OCI-LY3 (cell line): ENCODE results near the gene SPRED1.

Experiments used
- H2AFZ ChIP-seq: fragments of 200-600, 300-600 bp; shearing (Covaris generic); 2 replicates; pipeline ENCODE4 v1.6.0; 2014; ENCODE audit warnings: antibody characterized with exemption, low read depth, low read length
- H3K27ac ChIP-seq: fragments of 200-600, 300-600 bp; sonication (generic); 2 replicates; pipeline ENCODE4 v1.5.1; 2014; ENCODE audit warnings: mild to moderate bottlenecking, low read length, moderate library complexity, mixed read lengths
- H3K27me3 ChIP-seq: fragments of 200-600, 300-600 bp; sonication (generic); 2 replicates; pipeline ENCODE4 v1.6.1; 2014; ENCODE audit warnings: low read depth, low read length, mixed read lengths
- H3K36me3 ChIP-seq: fragments of 200-600, 300-600 bp; sonication (generic); replicated peaks from 2 replicates; pipeline ENCODE3; 2014; ENCODE audit warnings: low read depth, low read length, mixed read lengths
- H3K4me1 ChIP-seq: fragments of 300-600, 200-600 bp; sonication (generic); 2 replicates; pipeline ENCODE4 v1.6.1; 2014; ENCODE audit warnings: low read length, mixed read lengths
- H3K4me2 ChIP-seq: fragments of 200-600, 300-600 bp; sonication (generic); 2 replicates; pipeline ENCODE4 v1.6.1; 2014; ENCODE audit warnings: low read length, mixed read lengths
- H3K4me3 ChIP-seq: fragments of 300-600, 200-600 bp; sonication (generic); 2 replicates; pipeline ENCODE4 v1.5.1; 2014; ENCODE audit warnings: antibody characterized with exemption, mild to moderate bottlenecking, low read length, moderate library complexity
- H3K79me2 ChIP-seq: fragments of 300-600, 200-600 bp; shearing (Covaris generic); 2 replicates; pipeline ENCODE4 v1.6.1; 2014; ENCODE audit warnings: mild to moderate bottlenecking, low read length, mixed read lengths
- H3K9ac ChIP-seq: fragments of 300-600, 200-600 bp; shearing (Covaris generic); 2 replicates; pipeline ENCODE4 v1.6.0; 2014; ENCODE audit warnings: mild to moderate bottlenecking, low read length, moderate library complexity
- H3K9me3 ChIP-seq: fragments of 200-600, 300-600 bp; shearing (Covaris generic); 2 replicates; pipeline ENCODE4 v1.6.1; 2014; ENCODE audit warnings: low read length, mixed read lengths; ENCODE audit not compliant: insufficient read depth
- H4K20me1 ChIP-seq: fragments of 200-600, 300-600 bp; sonication (generic); 2 replicates; pipeline ENCODE4 v1.6.1; 2016; ENCODE audit warnings: low read length, mixed read lengths; ENCODE audit not compliant: insufficient read depth
- CTCF ChIP-seq: fragments of 200-600, 300-600 bp; sonication (generic); IDR thresholded peaks from 2 replicates; pipeline ENCODE4 v1.5.1; 2014; ENCODE audit warnings: antibody characterized with exemption, low read length, low read depth
- EZH2phosphoT487 ChIP-seq: fragments of 200-600 bp; shearing (Covaris generic); IDR thresholded peaks from 2 replicates; pipeline ENCODE4 v1.6.1; 2018; ENCODE audit warnings: antibody characterized with exemption, mixed run types, low read depth

Gene SPRED1

GRCh38 chr15:38323895-38324294, 71.3 kb downstream of the SPRED1 start:
- no peaks in the 10 kb centered on the region for H3K27me3 ChIP-seq
- H3K79me2 ChIP-seq: no peaks in the 10 kb centered on the region
- TF ChIP-seq CTCF (no peak), EZH2phosphoT487 (no peak)
- H3K27ac ChIP-seq: no peak overlapping the region
- no peaks in the 10 kb centered on the region for H3K4me1 ChIP-seq
- no peaks in the 10 kb centered on the region for H3K9me3 ChIP-seq
- H3K4me2 ChIP-seq: no peak overlapping the region
- peaks cover 12% of the 10 kb centered on the region for H3K36me3 ChIP-seq
- no peaks in the 10 kb centered on the region for H4K20me1 ChIP-seq
- no peak overlapping the region for H3K4me3 ChIP-seq
- H3K9ac ChIP-seq: no peak overlapping the region
- H2AFZ ChIP-seq: no peak overlapping the region

GRCh38 chr15:38324939-38325647, 72.5 kb downstream of the SPRED1 start:
- Histone ChIP-seq H3K9me3 (no peaks in the 10 kb centered on the region), H4K20me1 (no peaks in the 10 kb centered on the region), H3K27ac (no peak overlapping the region), H3K27me3 (no peaks in the 10 kb centered on the region), H3K9ac (no peak overlapping the region), H3K36me3 (peaks cover 12% of the 10 kb centered on the region), H3K4me3 (no peak overlapping the region), H3K4me2 (no peak overlapping the region), H3K79me2 (no peaks in the 10 kb centered on the region), H3K4me1 (no peaks in the 10 kb centered on the region), H2AFZ (no peak overlapping the region)
- TF ChIP-seq CTCF (no peak), EZH2phosphoT487 (no peak)

- Histone ChIP-seq H3K36me3 (peaks cover 12% of the 10 kb centered on the region), H3K4me2 (no peak overlapping the region), H2AFZ (no peak overlapping the region), H4K20me1 (no peaks in the 10 kb centered on the region), H3K4me1 (no peaks in the 10 kb centered on the region), H3K4me3 (no peak overlapping the region), H3K9me3 (no peaks in the 10 kb centered on the region), H3K9ac (no peak overlapping the region), H3K27me3 (no peaks in the 10 kb centered on the region), H3K79me2 (no peaks in the 10 kb centered on the region), H3K27ac (no peak overlapping the region)
- TF ChIP-seq CTCF (no peak), EZH2phosphoT487 (no peak)
Measured at GRCh38 chr15:38325648-38325990, 73.0 kb downstream of the SPRED1 start.

GRCh38 chr15:38332711-38333110, 80.1 kb downstream of the SPRED1 start:
- Histone ChIP-seq H4K20me1 (no peaks in the 10 kb centered on the region), H2AFZ (no peak overlapping the region), H3K36me3 (no peaks in the 10 kb centered on the region), H3K4me2 (no peak overlapping the region), H3K79me2 (no peaks in the 10 kb centered on the region), H3K27me3 (no peaks in the 10 kb centered on the region), H3K4me1 (no peaks in the 10 kb centered on the region), H3K4me3 (no peak overlapping the region), H3K9me3 (no peaks in the 10 kb centered on the region), H3K27ac (no peak overlapping the region), H3K9ac (no peak overlapping the region)
- TF ChIP-seq EZH2phosphoT487 (no peak), CTCF (no peak)
